ENCODE results near the gene DAAM1.

The DAAM1 gene

DNA sequence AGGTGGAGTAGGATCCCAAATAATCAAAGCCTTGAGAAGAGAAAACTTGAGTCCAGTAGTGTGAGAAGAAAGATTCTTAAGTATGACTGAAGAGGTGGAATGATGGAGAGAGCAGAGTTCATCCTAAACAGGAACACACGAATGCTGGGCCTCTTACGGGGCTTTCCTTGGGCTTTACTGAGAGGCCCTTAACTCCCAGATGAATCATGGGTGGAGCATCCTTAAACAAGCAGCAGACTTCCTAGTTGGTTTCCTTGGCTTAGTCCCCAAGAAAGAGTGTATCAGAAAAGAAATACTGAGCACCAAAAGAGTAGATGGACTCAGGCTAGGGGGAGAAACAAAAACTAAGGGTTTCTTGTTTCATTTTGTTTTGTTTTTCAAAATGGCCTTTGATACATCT is 144.3 kb downstream of the DAAM1 start:
- no peak overlapping the region for H3K27ac ChIP-seq
- no peak for DNase-seq (ENCODE audit: low read depth, low spot score)

DNA sequence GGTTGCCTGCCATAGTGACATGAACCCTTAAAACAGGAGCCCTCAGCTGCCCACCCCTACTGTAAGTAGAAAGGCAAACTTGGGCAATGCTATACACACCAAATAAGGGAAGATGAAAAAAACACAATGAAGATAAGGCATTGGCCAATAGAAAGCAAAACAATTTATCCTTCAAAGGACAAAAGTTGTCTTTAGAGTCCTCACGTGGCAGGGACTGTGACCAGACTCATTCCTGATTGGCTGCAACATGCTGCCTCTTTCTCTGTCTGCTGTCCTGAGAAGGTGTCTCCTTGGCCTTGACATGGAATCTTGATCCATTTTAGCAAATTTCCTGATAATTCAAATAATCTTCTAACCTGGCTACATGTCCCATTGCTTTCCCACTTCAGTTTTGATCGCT is 144.8 kb downstream of the DAAM1 start:
- no peak for DNase-seq (ENCODE audit: low read depth, low spot score)
- H3K27ac ChIP-seq, result no peak overlapping the region

DNA sequence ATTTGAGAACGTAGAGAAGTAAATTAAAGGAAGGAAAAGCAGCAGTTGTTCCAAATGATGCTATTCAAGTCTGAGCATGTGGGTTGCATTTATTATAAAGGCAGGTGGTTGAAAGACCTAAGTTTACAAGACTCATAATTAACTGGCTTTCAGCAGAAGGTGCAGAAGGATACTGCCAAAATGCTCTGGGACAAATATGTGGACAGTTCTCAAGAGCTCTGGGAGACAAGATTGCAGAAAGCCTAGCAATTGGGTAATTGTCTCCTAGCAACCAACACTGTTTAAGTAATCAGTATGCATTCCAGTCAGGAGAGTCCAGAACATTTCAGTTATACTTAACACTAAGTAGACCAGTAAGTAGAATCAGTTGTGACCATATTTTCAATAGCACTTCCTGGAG is 145.2 kb downstream of the DAAM1 start:
- DNase-seq (ENCODE audit: low read depth, low spot score), result peak; percentile 29
- no peak overlapping the region for H3K27ac ChIP-seq

DNA sequence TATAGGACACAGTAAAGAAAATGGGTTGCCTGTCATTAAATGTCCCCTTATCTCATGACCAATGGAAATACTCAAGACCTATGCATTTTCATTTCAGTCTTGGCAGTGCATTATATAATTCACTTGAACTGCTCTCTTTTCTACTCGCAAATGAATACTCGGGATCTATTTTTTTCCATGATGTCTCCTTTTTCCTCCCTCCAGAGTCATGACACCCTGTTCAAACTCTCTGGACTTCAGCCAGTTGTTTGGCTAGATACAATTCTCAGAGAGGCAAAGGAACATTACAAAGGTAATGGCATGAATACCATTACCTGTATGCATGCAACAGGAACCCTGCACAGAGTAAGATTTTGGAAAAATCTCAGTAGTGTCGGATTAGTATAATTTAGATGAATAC is 145.8 kb downstream of the DAAM1 start:
- DNase-seq (ENCODE audit: low read depth, low spot score), result no peak
- H3K27ac ChIP-seq, result no peak overlapping the region

DNA sequence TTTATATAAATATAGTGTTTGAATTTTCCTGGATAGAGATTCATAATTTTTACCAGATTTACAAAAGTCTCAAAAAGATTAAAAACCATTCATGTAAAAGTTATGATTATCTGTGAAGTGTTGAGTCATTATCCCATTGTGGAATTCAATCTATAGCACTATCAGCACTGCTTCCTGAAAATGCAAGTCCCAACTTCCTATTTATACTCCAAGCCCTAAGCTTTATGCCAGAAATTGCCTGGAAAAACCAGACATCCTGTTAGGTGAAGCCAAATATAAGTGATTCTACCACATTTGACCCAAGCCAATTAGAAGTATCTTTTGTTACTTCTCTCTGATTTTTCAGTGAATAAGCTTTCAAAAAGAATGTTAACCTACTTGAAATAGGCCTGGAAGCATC is 147.6 kb downstream of the DAAM1 start:
- DNase-seq (ENCODE audit: low read depth, low spot score), result no peak

DNA sequence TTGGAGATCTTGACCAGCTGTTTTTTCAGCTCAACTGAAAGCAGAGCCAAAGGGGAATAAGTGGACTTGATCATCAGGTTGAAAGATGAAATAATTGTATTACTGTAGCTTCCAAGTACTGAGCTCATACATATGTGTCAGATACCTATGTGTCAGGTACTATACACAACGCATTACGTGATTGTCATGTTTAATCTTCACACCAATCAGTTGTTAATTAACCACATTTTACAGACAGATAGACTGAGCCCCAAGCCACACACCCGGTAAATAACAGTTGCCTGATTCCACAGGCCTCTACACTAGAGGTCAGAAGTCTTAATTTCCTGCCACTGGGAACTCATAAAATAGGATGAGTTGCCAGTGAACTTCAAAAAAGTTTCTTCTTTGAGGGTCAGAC is 148.2 kb downstream of the DAAM1 start:
- no peak for DNase-seq (ENCODE audit: low read depth, low spot score)
- H3K27ac ChIP-seq, result no peak overlapping the region

More for the DNA sequence above, 147.6 kb downstream of the DAAM1 start:
- no peak overlapping the region for H3K27ac ChIP-seq

DNA sequence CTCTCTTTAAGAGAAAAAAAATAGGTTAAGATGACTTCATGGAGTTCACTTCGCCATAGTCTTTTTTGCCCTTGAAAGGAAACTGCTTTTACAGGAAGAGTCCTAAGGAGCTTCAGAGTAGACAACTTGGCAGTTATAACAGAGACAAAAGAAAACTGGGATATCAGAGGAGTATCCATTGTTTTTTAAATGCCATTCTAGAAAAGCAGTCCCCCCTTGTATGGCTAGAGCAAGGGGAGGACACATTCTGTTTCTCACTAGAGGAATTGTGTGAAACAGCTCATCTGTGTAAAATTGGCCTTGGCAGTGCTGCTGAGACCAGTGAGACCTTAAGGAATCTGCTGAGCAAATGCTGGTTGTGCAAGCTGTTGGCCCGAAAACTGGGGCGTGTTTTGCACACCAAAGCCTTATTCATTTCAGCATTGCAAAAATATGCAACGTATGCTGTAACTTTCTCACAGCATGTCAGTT is 148.7 kb downstream of the DAAM1 start:
- DNase-seq (ENCODE audit: low read depth, low spot score), result no peak
- H3K27ac ChIP-seq, result no peak overlapping the region

DNA sequence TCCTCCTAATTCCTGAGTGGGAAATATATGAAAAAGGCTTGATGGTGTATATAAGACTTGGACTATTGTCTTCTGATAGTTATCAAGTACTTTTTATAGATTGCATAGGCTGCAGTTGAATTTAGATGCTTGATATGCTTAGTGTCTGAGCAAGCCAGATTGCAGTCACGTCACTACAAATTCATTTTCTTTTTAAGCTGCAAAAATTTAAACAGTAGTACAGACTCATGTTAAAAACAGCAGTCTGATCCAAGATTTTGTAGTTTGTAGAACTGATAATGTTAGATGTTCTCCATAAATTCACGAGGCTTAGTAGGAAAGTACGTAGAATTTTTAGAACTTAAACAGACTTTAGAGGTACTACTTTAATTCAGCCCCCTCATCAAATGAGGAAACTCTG is 150.3 kb downstream of the DAAM1 start:
- no peak for DNase-seq (ENCODE audit: low read depth, low spot score)
- H3K27ac ChIP-seq, result no peak overlapping the region

DNA sequence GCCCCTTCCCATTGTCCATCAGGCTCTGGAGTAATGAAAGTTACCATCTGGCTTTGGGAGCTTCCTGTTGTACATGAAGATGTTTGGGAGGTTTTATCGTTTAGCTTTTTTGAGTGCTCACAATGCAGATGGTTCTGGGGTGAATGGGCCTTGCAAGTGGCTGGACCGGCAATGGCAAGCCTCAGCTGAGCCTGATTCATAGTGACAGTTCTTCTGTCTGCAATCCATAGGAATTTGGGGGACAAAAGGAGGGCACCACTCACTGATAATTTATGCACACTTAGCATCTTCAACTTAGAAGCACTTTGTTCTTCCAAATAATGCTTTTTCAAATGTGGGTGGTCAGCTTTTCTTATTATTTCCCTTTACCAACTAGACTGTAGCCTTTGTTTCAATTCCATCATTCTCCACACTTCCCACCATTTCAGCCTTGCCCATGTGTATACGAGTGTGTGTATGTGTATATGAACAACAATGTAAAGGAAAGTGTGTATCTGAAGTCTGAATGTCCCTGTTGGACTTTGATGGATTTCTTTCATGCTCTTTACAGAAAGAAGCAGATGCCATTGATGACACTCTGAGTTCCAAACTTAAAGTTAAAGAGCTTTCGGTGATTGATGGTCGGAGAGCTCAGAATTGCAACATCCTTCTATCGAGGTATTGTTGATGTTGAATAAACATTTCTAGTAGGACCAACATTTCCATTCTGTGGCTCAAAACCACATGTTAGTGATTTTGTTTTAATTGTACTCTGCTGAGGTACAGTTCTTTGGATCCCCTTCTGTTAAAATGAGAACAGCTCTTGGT is 151.3 kb downstream of the DAAM1 start:
- no peak for DNase-seq (ENCODE audit: low read depth, low spot score)
- no peak overlapping the region for H3K27ac ChIP-seq

DNA sequence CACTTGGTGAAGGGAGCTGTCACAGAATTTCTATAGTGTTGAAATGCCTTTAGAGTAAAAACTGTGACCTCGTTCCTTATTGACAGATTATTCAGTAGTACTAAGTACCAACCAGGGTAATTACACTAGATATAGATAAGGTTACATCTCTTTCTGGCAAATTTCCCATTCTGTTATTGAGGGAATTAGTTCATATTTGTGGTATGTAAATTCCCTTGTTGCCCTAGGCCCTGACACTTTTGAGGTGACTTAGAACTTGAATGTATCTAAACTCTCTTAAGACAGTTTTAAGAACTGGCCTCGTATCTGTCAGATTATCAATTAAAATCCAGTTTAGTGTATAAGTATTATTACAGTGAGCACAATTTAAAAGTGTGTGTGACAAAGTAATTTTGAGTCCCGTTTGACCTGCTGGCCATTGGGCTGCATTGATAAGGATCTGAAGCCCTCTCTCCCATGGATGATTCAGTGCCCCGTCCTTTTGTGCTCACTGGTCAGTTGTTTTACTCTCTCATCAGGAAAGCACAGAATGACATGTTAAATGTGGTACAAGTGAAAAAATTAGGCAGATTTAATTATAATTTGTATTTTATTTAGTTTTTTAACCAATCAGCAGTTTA is 153.5 kb downstream of the DAAM1 start:
- no peak for DNase-seq (ENCODE audit: low read depth, low spot score)
- no peak overlapping the region for H3K27ac ChIP-seq

DNA sequence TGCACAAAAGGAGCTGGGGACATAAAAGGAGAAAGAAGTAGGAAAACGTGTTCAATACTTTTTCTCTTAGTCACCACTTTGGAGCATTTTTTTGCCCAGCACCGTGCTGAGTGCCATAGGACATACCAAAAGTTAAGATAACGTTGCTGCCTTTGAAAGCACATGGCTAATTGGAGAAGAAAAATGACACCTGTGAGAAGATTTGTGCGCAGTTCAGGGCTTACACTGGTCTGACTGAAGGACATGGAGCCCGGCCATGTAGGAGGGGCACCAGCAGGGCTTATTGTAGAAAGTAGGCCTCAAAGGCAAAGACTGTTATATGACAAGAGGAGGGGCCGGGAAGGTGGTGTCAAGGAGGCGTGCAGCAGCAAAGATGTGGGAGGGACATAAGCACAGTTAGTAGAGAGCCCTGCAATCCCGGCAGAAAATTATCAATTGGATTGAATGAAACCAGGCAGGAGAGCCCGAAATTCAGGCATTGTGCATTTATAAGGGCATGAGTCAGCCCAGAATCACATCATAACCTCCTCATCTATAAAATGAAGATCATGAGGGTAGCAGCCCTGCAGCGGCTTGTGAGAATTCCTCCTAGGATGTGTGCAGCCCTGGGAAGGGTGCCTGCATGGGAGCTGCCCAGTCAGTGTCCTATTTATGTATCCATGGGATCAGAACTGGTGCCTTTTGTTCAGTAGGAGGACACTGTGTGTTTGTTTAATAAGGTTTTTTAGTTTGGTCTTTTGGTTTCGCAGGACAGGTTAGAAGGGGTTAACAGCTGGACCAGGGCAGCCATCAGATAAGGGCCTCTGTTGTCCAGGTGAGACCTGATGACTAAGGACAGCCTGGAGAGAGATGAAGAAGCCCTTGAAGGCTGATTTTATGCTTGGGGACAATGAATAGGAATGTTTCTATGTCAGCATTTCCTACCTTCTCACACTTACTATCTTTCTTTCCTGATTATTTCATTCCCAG is 154.3 kb downstream of the DAAM1 start:
- no peak for DNase-seq (ENCODE audit: low read depth, low spot score)
- H3K27ac ChIP-seq, result no peak overlapping the region

DNA sequence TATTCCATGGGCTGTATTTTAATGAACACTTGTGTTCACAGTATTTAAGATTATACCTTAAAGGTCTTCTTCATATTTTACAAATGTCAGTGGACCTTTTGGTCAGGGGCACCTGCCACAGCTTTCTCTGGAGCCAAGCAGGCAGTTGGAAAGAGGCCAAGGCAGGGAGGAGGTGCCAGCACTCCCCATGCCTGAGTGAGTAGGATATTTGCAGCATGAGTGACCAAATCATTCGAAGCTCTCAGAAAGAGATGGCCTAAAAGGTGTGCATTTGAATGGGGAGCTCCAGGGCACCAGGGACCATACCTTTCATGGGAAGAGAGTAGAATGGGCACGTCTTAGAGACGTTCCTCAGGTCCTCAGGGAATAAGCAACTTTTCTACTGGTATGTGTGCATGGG is 155.1 kb downstream of the DAAM1 start:
- DNase-seq (ENCODE audit: low read depth, low spot score), result no peak
- H3K27ac ChIP-seq, result no peak overlapping the region

DNA sequence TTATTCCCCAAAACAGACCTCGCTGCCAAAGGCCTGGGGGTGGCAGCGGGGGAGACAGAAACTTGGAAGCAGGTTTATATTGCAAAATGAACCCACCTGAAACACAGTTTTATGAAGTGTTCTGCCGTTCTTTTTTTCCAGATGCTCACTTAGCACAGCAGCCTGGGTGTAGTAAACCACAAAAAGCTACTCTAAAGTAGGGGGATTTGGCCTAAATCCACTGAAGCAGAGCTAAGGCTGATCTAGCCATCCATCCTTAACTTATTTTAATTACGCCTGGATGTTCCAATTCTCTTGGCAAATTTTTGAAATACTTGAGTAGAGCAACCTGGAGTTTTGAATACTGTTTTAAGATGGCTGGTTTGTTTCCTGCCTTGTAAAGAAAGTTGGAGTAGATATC is 155.5 kb downstream of the DAAM1 start:
- no peak for DNase-seq (ENCODE audit: low read depth, low spot score)
- no peak overlapping the region for H3K27ac ChIP-seq

DNA sequence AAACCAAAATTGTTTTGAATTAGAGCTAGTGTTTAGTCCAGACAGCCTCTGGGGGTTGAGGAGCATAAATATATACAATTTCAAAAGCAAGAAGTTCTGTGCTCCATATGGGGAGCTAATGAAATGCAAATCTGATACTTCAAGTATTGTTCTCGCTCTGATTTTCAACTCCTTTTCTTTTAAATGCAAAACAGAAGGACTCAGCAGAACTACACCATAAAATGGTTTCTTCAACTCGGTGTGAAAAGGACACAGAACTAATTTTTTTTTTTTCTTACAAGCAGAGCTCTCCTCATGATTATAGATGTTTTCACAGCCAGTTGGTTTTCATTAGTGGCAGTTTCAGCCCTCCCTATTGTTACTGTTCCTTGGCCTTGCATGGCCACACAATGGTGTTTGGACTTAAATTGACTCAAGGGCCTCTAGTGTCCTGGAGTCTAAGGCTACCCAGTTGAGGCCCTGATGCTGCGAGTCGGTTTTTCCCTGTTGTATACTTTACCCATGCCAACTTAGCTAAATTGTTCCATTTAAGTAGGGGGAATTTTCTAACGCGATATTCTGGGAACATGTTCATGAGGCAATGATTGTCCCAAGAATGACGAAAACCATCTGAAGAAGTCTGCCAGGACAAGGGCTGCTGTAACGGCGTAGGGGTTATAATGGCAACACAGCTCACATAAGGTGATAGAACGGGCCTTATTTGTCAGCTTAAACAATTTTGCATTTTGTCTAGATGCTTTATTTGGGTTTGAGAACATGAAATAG is 156.4 kb downstream of the DAAM1 start:
- no peak for DNase-seq (ENCODE audit: low read depth, low spot score)
- H3K27ac ChIP-seq, result no peak overlapping the region

DNA sequence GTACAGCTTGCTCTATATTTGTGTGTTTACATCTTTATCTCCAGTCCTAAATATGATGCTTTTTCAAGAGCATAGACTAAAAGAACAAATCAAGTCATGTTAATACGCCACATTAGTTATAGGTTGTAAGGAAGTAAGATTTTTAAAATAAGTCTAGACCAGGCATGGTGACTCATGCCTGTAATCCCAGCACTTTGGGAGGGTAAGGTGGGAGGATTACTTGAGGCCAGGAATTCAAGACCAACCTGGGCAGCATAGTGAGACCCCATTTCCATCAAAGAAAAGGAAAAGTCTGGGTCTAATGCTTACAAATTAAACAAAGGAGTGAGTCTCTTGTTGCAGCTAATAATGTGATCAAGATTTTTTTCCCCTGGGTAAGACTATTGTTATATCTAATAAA is 157.9 kb downstream of the DAAM1 start:
- H3K27ac ChIP-seq, result peak overlapping the region; percentile 90
- DNase-seq (ENCODE audit: low read depth, low spot score), result no peak

DNA sequence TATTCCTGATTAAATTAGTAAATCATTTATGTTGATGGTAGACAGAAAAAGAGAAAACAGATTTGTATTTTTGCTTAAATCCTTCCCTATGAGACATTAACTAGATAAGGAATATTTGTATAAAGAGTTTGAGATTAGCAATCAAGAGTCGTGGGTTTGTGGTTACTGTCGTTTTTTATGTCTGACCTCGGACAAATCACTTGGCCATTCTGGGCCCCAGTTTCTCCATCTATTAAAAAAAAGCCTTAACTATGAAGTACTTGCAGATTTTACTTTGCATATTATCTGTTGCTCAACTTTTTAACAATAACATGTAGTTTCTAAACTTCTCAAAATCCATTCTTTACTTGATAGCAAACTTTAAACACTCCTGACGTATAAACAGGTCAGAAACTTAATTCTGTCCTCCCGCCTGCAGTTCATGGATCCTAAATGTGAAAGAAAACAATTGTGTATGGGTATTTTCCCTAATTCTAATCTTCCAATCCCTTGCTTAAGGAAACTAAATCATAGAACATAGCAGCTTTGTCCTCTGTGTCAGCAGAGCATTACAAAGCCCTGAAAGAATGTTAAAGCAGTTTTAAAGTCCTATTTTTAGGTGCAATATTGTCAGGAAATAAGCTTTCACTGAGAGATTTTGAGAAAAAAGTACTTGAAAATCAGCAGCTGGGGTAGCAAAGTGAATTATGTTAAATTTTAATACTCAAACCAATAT is 158.5 kb downstream of the DAAM1 start:
- H3K27ac ChIP-seq, result peak overlapping the region; percentile 90
- no peak for DNase-seq (ENCODE audit: low read depth, low spot score)

DNA sequence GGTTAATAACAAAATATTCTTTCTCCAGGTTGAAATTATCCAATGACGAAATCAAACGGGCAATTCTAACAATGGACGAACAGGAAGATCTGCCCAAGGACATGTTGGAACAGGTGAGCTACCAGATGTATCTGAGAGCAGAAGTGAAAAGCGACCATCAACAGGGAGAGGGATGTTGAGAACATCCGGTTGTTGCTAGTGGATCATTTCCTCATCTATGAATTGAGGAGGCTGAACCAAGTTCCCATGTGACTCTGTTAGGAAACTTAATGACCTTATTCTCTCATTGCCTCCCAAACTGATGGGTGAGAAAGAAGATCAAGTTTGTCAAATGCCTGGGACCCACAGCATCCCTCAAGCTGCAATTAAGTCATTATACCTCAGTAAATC is 159.0 kb downstream of the DAAM1 start:
- H3K27ac ChIP-seq, result peak overlapping the region; percentile 90
- peak; percentile 78 for DNase-seq (ENCODE audit: low read depth, low spot score)

DNA sequence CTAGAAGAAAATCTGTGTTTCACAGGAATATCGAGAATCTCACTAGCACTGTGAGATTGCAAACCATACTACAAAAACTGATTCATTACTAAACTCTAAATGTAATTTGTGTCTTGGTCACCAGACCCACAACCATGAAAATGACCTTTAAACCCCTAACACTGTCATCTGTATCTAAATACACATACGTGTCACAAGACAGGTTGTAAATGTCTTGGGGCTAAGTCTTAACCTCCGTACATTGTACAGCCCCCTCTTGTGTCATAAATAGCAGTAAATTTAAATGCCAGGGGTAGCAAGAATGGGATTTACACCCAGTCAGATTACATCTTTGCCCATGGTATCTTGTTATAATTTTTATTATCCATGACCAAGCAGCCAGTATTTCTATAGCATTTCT is 159.4 kb downstream of the DAAM1 start:
- H3K27ac ChIP-seq, result peak overlapping the region; percentile 90
- no peak for DNase-seq (ENCODE audit: low read depth, low spot score)

DNA sequence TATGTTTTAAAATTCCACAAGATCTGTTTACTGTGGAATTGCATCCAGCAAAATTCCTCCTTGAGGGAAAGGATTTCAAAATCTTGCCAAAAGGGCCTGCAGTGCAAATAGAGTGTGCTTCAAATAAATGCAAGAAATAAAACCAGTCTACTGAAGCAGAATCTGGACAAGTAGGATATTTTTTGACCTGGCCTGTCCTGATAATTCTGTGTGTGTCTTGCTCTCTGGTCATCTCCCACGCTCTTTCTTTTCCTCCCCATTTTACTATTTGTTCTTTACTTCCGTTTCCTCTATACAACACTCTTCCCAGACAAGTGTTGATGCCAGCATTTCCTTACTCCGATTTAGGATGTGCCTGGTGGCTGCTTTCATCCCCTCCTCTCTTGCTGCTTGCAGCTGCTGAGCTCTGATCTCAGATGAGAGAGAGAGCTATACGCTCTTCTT is 160.8 kb downstream of the DAAM1 start:
- no peak overlapping the region for H3K27ac ChIP-seq
- no peak for DNase-seq (ENCODE audit: low read depth, low spot score)

Measured in epithelial cell of prostate (primary cell).